ENCODE data around the gene ZNF784. TPM values are rescaled to one million over a fixed set of nuclear protein-coding genes. Genes with fewer than 3 reads are reported as not detected.
A peak's percentile ranks its signal among the peaks of the same experiment; 100 is the strongest.

The ZNF784 gene
- total and polyA plus RNA-seq, 9 of the 15 experiments (the other 6 are each of a cell fraction or from before 2014, with no cell fraction given) = 0.14 to 6.1 (median 2.1) TPM

DNA sequence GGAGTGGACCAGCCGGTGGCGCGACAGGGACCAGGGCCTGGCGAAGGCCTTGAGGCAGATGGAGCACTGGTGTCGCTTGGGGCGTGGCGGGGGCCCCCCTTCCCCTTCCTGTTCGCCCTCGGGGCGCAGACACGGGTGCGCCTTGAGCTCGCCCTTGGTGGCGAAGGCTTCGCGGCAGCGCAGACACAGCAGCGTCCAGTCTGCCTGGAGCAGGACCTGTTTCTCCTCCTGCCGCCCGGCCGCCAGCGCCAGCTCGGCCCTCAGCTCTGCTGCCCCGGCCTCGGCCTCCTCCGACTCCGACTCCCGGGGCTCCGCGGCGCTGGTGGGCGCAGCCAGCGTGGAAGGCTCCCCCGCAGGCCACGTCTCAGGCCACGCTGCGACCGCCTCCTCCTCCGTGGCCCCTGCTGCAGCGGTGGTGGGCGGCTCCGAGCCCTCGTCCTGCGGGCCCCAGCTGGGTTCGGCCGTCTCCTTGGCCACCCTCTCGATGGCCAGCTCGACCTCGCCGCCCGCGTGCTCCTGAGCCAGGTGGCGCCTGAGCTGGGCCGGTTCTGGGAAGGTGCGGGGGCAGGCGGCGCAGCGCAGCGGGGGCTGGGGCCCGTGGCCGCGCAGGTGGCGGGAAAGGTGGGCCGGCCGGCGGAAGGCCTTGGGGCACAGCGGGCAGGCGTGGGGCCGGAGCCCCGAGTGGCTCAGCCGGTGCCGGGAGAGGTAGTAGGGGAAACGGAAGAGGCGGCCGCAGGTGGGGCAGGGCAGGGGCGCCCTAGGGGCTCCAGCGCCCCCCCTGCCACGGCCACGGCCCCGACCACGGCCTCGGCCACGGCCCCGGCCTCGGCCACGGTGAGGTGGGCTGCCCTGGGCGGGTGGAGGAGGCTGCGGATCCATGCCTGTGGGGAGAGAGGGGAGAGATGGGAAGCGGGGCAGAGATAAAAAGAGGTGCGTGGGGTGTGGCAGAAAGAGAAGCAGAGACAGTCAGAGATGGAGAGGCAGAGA is 45.3 kb downstream of the ZNF784 start:
- FAIRE-seq (no peak), ATAC-seq (no peak), DNase-seq (ENCODE audit: extremely low read depth in 1 of 4, low spot score in 3 of 4) (no peak)
- Histone ChIP-seq H3K27ac (ENCODE audit: extremely low read depth, low read depth, low read length) (no peak overlapping the region; the same call in 2 of the 3 replicates), H4K20me1 (replicated peaks; ENCODE audit: control insufficient read depth, insufficient read depth, low read length) (no peaks in the 10 kb centered on the region), H3K9me3 (replicated peaks; ENCODE audit: control insufficient read depth, insufficient read depth, low read depth, low read length) (no peaks in the 10 kb centered on the region), H3K27me3 (ENCODE audit: control insufficient read depth in 2 of 2, insufficient read depth in 2 of 2, low read length in 2 of 2) (no peaks in the 10 kb centered on the region), H3K4me1 (replicated peaks in 1 of 2; ENCODE audit: control insufficient read depth in 2 of 2, insufficient read depth in 2 of 2, low read length in 2 of 2) (peaks cover 9 to 25% of the 10 kb centered on the region in 2 experiments; a peak in 3 of 5 replicates), H3K79me2 (ENCODE audit: control insufficient read depth, insufficient read depth, low read length) (peaks cover 12% of the 10 kb centered on the region), H3K9me1 (ENCODE audit: control insufficient read depth, insufficient read depth, low read length) (no peaks in the 10 kb centered on the region), H3K4me2 (ENCODE audit: insufficient read depth, low read length) (peak overlapping the region; percentile 83), H2AFZ (ENCODE audit: low read depth, low read length) (no peak overlapping the region), H3K4me3 (peak overlapping the region; percentile 85; the same call in 1 of the 2 replicates), H3K36me3 (ENCODE audit: control insufficient read depth, insufficient read depth, low read length) (peaks cover 12% of the 10 kb centered on the region; the same call in 2 of the 3 replicates), H3K9ac (ENCODE audit: insufficient read depth in 1 of 2, low read depth in 2 of 2, low read length in 2 of 2) (peak overlapping the region; percentile 77 to 95; a peak in 2 of 4 replicates)
- BruUV-seq (replicated peaks) = TSS peak; percentile 49
- CTCF ChIA-PET (ENCODE audit: low intra/inter-chr PET ratio) = no interaction called here
- in situ Hi-C loops (cut with MboI) (no loop called here), intact Hi-C loops (cut with micrococcal nuclease) (no loop called here)
- POLR2A ChIA-PET = no interaction called here
- 92% methylated on average over 19 of the region's 90 CpGs for WGBS (ENCODE audit: insufficient coverage, low coverage, missing lambda C conversion rate)
- TF ChIP-seq, protein P1, sequence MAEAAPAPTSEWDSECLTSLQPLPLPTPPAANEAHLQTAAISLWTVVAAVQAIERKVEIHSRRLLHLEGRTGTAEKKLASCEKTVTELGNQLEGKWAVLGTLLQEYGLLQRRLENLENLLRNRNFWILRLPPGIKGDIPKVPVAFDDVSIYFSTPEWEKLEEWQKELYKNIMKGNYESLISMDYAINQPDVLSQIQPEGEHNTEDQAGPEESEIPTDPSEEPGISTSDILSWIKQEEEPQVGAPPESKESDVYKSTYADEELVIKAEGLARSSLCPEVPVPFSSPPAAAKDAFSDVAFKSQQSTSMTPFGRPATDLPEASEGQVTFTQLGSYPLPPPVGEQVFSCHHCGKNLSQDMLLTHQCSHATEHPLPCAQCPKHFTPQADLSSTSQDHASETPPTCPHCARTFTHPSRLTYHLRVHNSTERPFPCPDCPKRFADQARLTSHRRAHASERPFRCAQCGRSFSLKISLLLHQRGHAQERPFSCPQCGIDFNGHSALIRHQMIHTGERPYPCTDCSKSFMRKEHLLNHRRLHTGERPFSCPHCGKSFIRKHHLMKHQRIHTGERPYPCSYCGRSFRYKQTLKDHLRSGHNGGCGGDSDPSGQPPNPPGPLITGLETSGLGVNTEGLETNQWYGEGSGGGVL (CRISPR knock-in tag; IDR thresholded peaks at IDR 0.05) = no peak
- TF ChIP-seq ERF (CRISPR knock-in tag; IDR thresholded peaks at IDR 0.05) (no peak), ZBTB7A (IDR thresholded peaks at IDR 0.05; ENCODE audit: borderline replicate concordance, control insufficient read depth, low read depth, low read length) (peak; percentile 28; the same call in 1 of the 2 replicates), CBX8 (IDR thresholded peaks at IDR 0.05; ENCODE audit: borderline replicate concordance, extremely low read depth, low read depth, low read length, poor library complexity, severe bottlenecking) (no peak), SMAD1 (IDR thresholded peaks at IDR 0.05; ENCODE audit: low read depth, low read length, partially characterized antibody) (no peak), PHB2 (IDR thresholded peaks at IDR 0.05; ENCODE audit: low read depth) (no peak), HNRNPL (IDR thresholded peaks at IDR 0.05; ENCODE audit: low read depth, low read length) (0 out of 2 replicates have a peak, but pooled peaks have one; percentile 50), SRF (CRISPR knock-in tag; IDR thresholded peaks at IDR 0.05) (no peak), RCOR1 (IDR thresholded peaks at IDR 0.05; ENCODE audit: borderline replicate concordance in 1 of 2, low read depth in 2 of 2, low read length in 2 of 2) (no peak), POLR2G (IDR thresholded peaks at IDR 0.05; ENCODE audit: low read depth, low read length) (peak; percentile 56; the same call in 1 of the 2 replicates)
- TF ChIP-seq, protein P2, sequence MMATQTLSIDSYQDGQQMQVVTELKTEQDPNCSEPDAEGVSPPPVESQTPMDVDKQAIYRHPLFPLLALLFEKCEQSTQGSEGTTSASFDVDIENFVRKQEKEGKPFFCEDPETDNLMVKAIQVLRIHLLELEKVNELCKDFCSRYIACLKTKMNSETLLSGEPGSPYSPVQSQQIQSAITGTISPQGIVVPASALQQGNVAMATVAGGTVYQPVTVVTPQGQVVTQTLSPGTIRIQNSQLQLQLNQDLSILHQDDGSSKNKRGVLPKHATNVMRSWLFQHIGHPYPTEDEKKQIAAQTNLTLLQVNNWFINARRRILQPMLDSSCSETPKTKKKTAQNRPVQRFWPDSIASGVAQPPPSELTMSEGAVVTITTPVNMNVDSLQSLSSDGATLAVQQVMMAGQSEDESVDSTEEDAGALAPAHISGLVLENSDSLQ (IDR thresholded peaks at IDR 0.05) = no peak
- TF ChIP-seq, protein P3, sequence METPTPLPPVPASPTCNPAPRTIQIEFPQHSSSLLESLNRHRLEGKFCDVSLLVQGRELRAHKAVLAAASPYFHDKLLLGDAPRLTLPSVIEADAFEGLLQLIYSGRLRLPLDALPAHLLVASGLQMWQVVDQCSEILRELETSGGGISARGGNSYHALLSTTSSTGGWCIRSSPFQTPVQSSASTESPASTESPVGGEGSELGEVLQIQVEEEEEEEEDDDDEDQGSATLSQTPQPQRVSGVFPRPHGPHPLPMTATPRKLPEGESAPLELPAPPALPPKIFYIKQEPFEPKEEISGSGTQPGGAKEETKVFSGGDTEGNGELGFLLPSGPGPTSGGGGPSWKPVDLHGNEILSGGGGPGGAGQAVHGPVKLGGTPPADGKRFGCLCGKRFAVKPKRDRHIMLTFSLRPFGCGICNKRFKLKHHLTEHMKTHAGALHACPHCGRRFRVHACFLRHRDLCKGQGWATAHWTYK (CRISPR knock-in tag; IDR thresholded peaks at IDR 0.05) = peak; percentile 93
- TF ChIP-seq, protein P4, sequence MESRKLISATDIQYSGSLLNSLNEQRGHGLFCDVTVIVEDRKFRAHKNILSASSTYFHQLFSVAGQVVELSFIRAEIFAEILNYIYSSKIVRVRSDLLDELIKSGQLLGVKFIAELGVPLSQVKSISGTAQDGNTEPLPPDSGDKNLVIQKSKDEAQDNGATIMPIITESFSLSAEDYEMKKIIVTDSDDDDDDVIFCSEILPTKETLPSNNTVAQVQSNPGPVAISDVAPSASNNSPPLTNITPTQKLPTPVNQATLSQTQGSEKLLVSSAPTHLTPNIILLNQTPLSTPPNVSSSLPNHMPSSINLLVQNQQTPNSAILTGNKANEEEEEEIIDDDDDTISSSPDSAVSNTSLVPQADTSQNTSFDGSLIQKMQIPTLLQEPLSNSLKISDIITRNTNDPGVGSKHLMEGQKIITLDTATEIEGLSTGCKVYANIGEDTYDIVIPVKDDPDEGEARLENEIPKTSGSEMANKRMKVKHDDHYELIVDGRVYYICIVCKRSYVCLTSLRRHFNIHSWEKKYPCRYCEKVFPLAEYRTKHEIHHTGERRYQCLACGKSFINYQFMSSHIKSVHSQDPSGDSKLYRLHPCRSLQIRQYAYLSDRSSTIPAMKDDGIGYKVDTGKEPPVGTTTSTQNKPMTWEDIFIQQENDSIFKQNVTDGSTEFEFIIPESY (CRISPR knock-in tag; IDR thresholded peaks at IDR 0.05) = peak; percentile 88

Data from K562 (cell line).